Large intestine (tissue), 3 donors: Measurements from ENCODE around the gene P2RY1. TPM values are rescaled to one million over a fixed set of nuclear protein-coding genes. Genes with fewer than 3 reads are reported as not detected.
"Not testable (repeated sequence)": the region's sequence is repeated elsewhere in the genome, so short reads cannot be mapped to it uniquely, and the experiment has no call there.

Experiments used
- DNase-seq, 2 donors: peaks; one replicate each; pipeline versions ENCODE4 v3.0.0 to v3.0.0-alpha.2; 2013
- H3K27ac ChIP-seq: one replicate; pipeline ENCODE4 v1.5.1; 2013; ENCODE audit warnings: low read length
- H3K27me3 ChIP-seq: 2 replicates; pipeline ENCODE4 v1.6.1; 2013; ENCODE audit warnings: low read length; ENCODE audit not compliant: control insufficient read depth, insufficient read depth
- H3K36me3 ChIP-seq: 2 replicates; pipeline ENCODE4 v1.6.1; 2013; ENCODE audit warnings: low read length; ENCODE audit not compliant: control insufficient read depth, insufficient read depth
- H3K4me1 ChIP-seq: one replicate; pipeline ENCODE4 v1.6.1; 2013; ENCODE audit warnings: low read length; ENCODE audit not compliant: control insufficient read depth, insufficient read depth
- H3K4me3 ChIP-seq: one replicate; pipeline ENCODE4 v1.5.1; 2013; ENCODE audit warnings: low read length
- H3K9me3 ChIP-seq: one replicate; pipeline ENCODE4 v1.6.1; 2013; ENCODE audit warnings: mild to moderate bottlenecking, low read depth, low read length, moderate library complexity; ENCODE audit not compliant: control insufficient read depth
- WGBS: methylation state at CpG from one replicate; pipeline ENCODE4 v1.1.5; 2013; ENCODE audit warnings: low lambda C conversion rate; ENCODE audit not compliant: insufficient coverage; 5-methylcytosine and 5-hydroxymethylcytosine counted together
- polyA plus RNA-seq: library from polyadenylated mRNA; unstranded; fragments of 120-200 nt; gene quantifications from one replicate; pipeline ENCODE4 v1.2.1, GENCODE V29; 2013

The P2RY1 gene
- polyA plus RNA-seq, 1 donor = 10.9 TPM

GRCh38 chr3:152835601-152836102, 721 bp downstream of the P2RY1 start:
- H3K27ac ChIP-seq = peak overlapping the region; percentile 95
- DNase-seq = no peak
- no peaks in the 10 kb centered on the region for H3K4me1 ChIP-seq
- peak overlapping the region; percentile 86 for H3K4me3 ChIP-seq
- H3K9me3 ChIP-seq = no peaks in the 10 kb centered on the region
- WGBS = no CpG with 5 or more reads among the region's 47 CpGs
- no peaks in the 10 kb centered on the region for H3K27me3 ChIP-seq
- no peaks in the 10 kb centered on the region for H3K36me3 ChIP-seq

GRCh38 chr3:152836269-152836668, 1.3 kb downstream of the P2RY1 start:
- Histone ChIP-seq H3K27ac (peak overlapping the region; percentile 47), H3K27me3 (no peaks in the 10 kb centered on the region), H3K4me3 (peak overlapping the region; percentile 86), H3K9me3 (no peaks in the 10 kb centered on the region), H3K36me3 (no peaks in the 10 kb centered on the region), H3K4me1 (no peaks in the 10 kb centered on the region)
- WGBS = no CpG with 5 or more reads among the region's 14 CpGs
- no peak for DNase-seq

GRCh38 chr3:152839511-152839910, 4.6 kb downstream of the P2RY1 start:
- H3K9me3 ChIP-seq = no peaks in the 10 kb centered on the region
- H3K36me3 ChIP-seq = no peaks in the 10 kb centered on the region
- H3K4me3 ChIP-seq = no peak overlapping the region
- H3K27me3 ChIP-seq = no peaks in the 10 kb centered on the region
- no peak overlapping the region for H3K27ac ChIP-seq
- no CpG with 5 or more reads among the region's 1 CpG for WGBS
- peaks cover 5% of the 10 kb centered on the region for H3K4me1 ChIP-seq
- no peak for DNase-seq

- no peak for DNase-seq
- Histone ChIP-seq H3K27ac (no peak overlapping the region), H3K36me3 (no peaks in the 10 kb centered on the region), H3K9me3 (no peaks in the 10 kb centered on the region), H3K27me3 (no peaks in the 10 kb centered on the region), H3K4me1 (peaks cover 5% of the 10 kb centered on the region), H3K4me3 (no peak overlapping the region)
- no CpG with 5 or more reads among the region's 1 CpG for WGBS
These were observed 6.2 kb downstream of the P2RY1 start for GRCh38 chr3:152841131-152841530.

- DNase-seq = no peak
- no peak overlapping the region for H3K4me3 ChIP-seq
- peaks cover 5% of the 10 kb centered on the region for H3K4me1 ChIP-seq
These were observed 7.5 kb downstream of the P2RY1 start for GRCh38 chr3:152842413-152842812.

GRCh38 chr3:152843955-152844354, 9.0 kb downstream of the P2RY1 start:
- Histone ChIP-seq H3K4me1 (peaks cover 5% of the 10 kb centered on the region), H3K4me3 (no peak overlapping the region), H3K27ac (peak overlapping the region; percentile 27), H3K9me3 (peaks cover 10% of the 10 kb centered on the region), H3K36me3 (no peaks in the 10 kb centered on the region), H3K27me3 (no peaks in the 10 kb centered on the region)
- peak; percentile 45 to 75 for DNase-seq

More at GRCh38 chr3:152842413-152842812, 7.5 kb downstream of the P2RY1 start:
- no peak overlapping the region for H3K27ac ChIP-seq
- H3K9me3 ChIP-seq = peaks cover 8% of the 10 kb centered on the region
- no peaks in the 10 kb centered on the region for H3K27me3 ChIP-seq
- no peaks in the 10 kb centered on the region for H3K36me3 ChIP-seq

GRCh38 chr3:152846572-152847202, 11.8 kb downstream of the P2RY1 start:
- H3K27me3 ChIP-seq, H3K36me3 ChIP-seq, DNase-seq, H3K27ac ChIP-seq, H3K4me1 ChIP-seq, H3K4me3 ChIP-seq: not testable (repeated sequence)
- no CpG with 5 or more reads among the region's 3 CpGs for WGBS
- peaks cover 10% of the 10 kb centered on the region for H3K9me3 ChIP-seq

GRCh38 chr3:152847599-152847998, 12.7 kb downstream of the P2RY1 start:
- H3K4me3 ChIP-seq, H3K27me3 ChIP-seq, H3K4me1 ChIP-seq, H3K27ac ChIP-seq, H3K36me3 ChIP-seq, DNase-seq: not testable (repeated sequence)
- WGBS = no CpG with 5 or more reads among the region's 1 CpG
- H3K9me3 ChIP-seq = peaks cover 10% of the 10 kb centered on the region

GRCh38 chr3:152849996-152850578, 15.2 kb downstream of the P2RY1 start:
- H3K36me3 ChIP-seq = no peaks in the 10 kb centered on the region
- H3K27me3 ChIP-seq = no peaks in the 10 kb centered on the region
- no peak for DNase-seq
- H3K27ac ChIP-seq = no peak overlapping the region
- WGBS = no CpG with 5 or more reads among the region's 2 CpGs
- H3K4me3 ChIP-seq = no peak overlapping the region
- H3K4me1 ChIP-seq = no peaks in the 10 kb centered on the region
- peaks cover 10% of the 10 kb centered on the region for H3K9me3 ChIP-seq

GRCh38 chr3:152853196-152853595, 18.3 kb downstream of the P2RY1 start:
- no peaks in the 10 kb centered on the region for H3K27me3 ChIP-seq
- DNase-seq = no peak
- H3K9me3 ChIP-seq = no peaks in the 10 kb centered on the region
- no peak overlapping the region for H3K4me3 ChIP-seq
- WGBS = 100% methylated on average over 1 of the region's 2 CpGs
- no peak overlapping the region for H3K27ac ChIP-seq
- no peaks in the 10 kb centered on the region for H3K36me3 ChIP-seq
- H3K4me1 ChIP-seq = no peaks in the 10 kb centered on the region

- no CpG with 5 or more reads among the region's 1 CpG for WGBS
- H3K27ac ChIP-seq = no peak overlapping the region
- no peaks in the 10 kb centered on the region for H3K9me3 ChIP-seq
- H3K27me3 ChIP-seq = no peaks in the 10 kb centered on the region
- no peaks in the 10 kb centered on the region for H3K4me1 ChIP-seq
- no peak for DNase-seq
- H3K36me3 ChIP-seq = no peaks in the 10 kb centered on the region
- H3K4me3 ChIP-seq = no peak overlapping the region
These were observed 22.2 kb downstream of the P2RY1 start for GRCh38 chr3:152857082-152857481.
